Brain microvascular endothelial cell (primary cell): ENCODE data around the gene ZXDC.

Source experiments
- DNase-seq: peaks from one replicate; pipeline ENCODE4 v3.0.0-alpha.2; 2020
- H3K27ac ChIP-seq: fragments of 250-450 bp; sonication (Bioruptor Pico); 2 replicates; pipeline ENCODE4 v1.5.1; 2020; ENCODE audit warnings: mild to moderate bottlenecking, moderate library complexity
- H3K27me3 ChIP-seq: fragments of 250-450 bp; sonication (Bioruptor Pico); replicated peaks from 2 replicates; pipeline ENCODE4 v1.5.1; 2020; ENCODE audit warnings: mild to moderate bottlenecking
- H3K36me3 ChIP-seq: fragments of 250-450 bp; sonication (Bioruptor Pico); replicated peaks from 2 replicates; pipeline ENCODE4 v1.5.1; 2020; ENCODE audit warnings: mild to moderate bottlenecking
- H3K4me3 ChIP-seq: 2 replicates; pipeline ENCODE4 v1.5.1; 2011; ENCODE audit warnings: low read depth, mild to moderate bottlenecking, control low read depth, low read length, moderate library complexity
- in situ Hi-C: cut with HindIII; loops from 2 replicates; pipeline ENCODE4 v1.10.0; 2017; ENCODE audit warnings: low sequenced_read_pairs, low pct_ligation_motif_present
- TF ChIP-seq, protein P1 (sequence below): IDR thresholded peaks from 2 replicates; pipeline ENCODE4 v1.5.1; 2011; ENCODE audit warnings: low read depth, mild to moderate bottlenecking, moderate library complexity, low read length, control low read depth, inconsistent platforms; ENCODE audit errors: missing control alignments

ZXDC gene

DNA sequence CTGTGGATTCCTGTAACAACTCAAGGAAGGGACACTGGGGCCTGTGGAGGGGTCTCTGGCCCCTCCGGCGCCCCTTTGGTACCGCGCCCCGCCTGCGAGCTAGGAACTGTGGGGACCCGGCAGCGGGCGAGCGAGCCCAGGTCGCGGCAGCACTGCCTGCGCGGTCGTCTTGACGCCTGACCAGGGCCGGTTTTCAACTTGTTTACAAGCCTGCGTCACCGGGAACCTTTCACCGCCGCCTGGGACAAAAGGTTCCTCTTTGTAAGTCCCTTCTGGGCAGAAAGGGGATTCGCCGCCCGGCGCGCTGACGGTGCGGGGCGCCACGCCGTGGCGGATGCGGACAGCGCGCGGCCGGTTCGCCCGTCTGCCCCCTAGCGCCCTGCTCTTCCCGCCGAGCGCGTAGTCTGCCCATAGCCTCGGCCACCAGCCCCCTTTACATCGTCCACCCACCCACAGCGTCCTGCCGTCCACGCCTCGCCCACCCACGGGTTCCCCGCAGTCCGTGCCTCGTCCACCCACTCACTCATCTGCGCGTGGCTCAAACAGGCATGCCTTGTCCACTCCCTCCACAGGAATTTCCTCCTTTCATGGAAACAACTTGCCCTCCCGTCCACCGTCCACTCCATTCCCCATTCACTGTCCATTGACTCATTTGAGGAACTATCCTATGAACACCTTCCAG, 86.4 kb downstream of the ZXDC start:
- Histone ChIP-seq H3K4me3 (peak overlapping the region; percentile 52), H3K27me3 (peaks cover 16% of the 10 kb centered on the region), H3K27ac (no peak overlapping the region), H3K36me3 (no peaks in the 10 kb centered on the region)
- DNase-seq = peak; percentile 60
- in situ Hi-C loops = no loop called here
- TF ChIP-seq, protein P1, sequence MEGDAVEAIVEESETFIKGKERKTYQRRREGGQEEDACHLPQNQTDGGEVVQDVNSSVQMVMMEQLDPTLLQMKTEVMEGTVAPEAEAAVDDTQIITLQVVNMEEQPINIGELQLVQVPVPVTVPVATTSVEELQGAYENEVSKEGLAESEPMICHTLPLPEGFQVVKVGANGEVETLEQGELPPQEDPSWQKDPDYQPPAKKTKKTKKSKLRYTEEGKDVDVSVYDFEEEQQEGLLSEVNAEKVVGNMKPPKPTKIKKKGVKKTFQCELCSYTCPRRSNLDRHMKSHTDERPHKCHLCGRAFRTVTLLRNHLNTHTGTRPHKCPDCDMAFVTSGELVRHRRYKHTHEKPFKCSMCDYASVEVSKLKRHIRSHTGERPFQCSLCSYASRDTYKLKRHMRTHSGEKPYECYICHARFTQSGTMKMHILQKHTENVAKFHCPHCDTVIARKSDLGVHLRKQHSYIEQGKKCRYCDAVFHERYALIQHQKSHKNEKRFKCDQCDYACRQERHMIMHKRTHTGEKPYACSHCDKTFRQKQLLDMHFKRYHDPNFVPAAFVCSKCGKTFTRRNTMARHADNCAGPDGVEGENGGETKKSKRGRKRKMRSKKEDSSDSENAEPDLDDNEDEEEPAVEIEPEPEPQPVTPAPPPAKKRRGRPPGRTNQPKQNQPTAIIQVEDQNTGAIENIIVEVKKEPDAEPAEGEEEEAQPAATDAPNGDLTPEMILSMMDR = peak; percentile 74
